IPS-NIHi11 (cell line): ENCODE data around the gene CDHR3.

Experiments used
- DNase-seq: peaks from one replicate; pipeline ENCODE4 v3.0.0; 2012; ENCODE audit warnings: mixed read lengths, low spot score

Gene CDHR3

DNA sequence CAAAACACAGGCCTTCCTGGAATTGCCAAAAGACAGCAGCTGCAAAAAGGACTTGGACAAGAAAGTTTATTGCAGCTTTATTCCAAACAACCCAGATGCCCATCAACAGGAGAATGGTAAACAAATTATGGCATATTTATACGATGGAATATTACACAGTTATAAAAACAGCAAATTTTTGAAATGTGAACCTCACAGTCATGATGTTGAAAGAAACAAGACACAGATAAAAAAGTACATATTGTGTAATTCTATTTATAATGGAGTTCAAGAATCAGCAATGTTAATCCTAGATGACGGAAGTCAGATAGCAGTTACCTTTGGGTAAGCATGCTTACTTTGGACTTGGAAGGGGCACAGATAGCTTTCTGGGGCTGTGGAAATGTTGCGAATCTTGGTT, 104.6 kb downstream of the CDHR3 start:
- DNase-seq = no peak

DNA sequence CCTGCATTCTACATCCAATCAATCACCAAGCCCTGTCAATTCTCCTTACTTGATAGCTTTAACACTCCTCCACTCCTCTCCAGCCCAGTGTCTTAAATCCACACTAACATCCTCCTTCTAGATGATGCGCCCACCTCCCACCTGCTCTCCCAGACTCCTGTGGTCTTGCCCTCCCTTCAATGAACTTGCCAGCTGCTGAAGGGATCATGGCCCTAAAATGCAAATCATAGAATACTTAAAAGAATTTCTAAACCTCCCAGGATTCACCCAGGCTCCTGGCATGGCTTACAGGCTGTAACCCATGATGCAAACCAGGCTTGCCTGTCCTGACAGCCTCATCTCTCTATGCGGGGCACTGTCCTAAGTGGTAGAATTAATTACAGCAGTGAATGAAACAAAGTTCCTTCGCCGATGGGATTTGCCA, 105.5 kb downstream of the CDHR3 start:
- no peak for DNase-seq

DNA sequence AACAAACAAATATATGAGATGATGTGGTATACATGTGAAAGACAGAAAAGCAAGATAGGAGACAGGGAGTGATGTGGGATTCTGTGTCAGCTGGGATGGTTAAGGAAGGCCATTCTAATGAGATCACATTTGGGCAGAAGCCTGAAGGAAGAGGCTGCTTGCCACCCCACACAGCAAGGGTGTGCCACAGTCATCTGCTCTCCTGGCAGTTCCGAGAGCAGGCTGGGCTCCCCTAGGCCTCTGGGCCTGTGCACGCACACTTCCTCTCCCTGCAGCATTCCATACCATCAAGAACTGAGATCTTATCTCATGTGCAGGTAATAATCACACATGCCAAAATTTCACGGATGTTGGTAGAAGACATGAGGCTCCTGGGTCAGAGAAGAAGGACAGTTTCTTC, 105.9 kb downstream of the CDHR3 start:
- no peak for DNase-seq

DNA sequence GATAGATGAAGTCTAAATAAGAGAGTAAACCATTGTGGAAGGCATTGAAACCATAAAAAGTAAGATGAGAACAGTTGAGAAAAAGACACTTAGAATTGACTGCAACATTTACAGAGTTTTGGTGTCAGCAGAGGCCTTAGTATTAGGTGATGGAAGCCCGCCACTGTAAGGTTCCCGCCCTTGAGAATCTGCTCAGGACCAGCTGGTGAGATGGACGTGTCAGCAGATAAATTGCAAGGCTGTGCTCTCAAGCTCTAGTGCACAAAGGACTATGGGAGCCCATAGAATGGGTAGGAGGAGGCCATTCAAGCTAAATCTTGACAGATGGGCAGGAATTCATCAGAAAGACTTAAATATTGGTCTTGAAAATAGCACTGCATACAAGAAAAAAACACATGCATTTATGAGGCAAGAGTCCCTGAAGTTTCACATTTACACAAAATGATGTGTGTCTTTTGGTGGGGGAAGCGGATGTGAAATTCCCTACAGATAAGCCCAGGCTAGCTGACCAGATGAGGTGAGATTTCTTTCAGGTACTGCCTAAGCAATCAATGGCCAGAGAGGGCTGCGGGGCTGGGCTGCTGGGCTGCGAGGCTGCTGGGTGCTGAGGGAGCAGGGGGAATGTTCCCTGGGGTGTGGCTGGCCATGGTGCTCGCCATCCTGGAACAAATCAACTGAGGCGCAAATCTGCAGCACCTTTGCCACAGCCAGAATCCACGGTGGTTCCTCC, 106.6 kb downstream of the CDHR3 start:
- no peak for DNase-seq

DNA sequence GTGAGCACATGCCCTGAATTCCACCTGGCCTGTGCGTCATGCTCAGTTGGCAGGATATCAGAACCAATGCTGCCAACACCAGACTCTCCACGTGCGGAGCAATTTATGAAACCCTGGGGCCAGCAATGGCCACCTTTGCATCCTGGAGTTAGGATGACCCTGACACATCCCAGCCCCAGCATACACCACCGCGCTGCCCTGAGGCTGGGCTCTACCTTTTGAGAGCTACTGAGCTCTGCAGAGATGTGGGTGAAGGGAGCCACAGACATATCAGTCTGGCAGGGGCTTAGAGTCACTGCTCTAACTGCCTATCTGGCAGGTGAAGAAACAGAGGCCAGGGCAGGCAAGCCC, 107.1 kb downstream of the CDHR3 start:
- DNase-seq = no peak

DNA sequence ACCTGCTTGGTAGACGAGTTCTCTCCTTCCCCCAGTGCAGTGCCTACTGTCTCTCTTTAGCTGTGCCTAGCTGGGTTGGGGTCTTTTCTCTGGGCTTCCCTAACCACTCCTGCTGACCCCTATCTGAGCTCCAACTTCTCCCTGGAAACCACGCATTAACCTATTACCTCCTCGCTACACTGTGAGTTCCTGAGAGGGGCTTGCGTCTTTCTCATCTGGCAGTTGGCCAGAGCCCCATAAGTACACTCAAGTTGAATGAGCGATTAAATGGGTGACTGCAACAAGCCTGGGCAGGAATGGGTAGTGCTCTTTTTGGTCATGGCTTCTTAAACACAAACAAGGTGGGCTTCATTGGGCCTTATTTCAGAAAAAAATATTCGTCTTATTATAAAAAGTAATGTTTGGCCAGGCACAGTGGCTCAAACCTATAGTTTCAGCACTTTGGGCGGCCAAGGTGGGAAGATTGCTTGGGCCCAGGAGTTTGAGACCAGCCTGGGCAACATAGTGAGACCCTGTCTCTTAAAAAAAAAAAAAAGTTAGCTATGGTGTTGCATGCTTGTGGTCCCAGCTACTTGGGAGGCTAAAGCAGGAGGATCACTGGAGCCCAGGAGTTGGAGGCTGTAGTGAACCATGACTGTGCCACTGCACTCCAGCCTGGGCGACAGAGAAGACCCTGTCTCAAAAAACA, 107.6 kb downstream of the CDHR3 start:
- no peak for DNase-seq

DNA sequence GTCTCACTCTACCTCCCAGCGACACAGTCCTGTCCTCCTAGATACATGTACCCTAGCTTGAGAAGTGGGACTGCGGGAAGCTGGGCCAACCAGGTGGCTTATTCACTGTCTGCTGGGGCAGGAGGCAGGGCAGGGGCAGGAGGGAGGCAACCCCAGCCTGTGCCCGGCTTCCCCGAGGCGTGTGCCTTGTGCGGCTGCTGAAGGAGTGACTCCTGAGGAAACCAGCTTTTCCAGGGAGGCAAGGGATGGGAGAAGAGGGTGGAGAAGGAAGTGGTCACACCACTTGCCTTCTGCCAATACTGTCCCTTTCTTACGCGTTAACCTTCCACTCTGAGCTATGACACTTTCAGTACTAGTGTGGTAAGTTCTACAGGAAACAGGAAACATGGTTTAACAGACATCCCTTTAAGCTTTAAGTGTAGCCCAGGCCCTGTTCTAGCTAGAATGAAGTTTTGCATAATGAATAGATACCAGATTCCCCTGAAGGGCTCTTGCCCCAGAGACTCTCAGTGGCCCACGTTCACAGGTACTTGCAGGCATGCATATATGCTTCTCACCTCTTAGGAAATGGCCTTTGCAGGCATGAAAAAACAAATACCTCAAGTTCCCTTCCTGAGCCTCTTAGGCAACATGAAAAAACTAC, 108.4 kb downstream of the CDHR3 start:
- DNase-seq = no peak

DNA sequence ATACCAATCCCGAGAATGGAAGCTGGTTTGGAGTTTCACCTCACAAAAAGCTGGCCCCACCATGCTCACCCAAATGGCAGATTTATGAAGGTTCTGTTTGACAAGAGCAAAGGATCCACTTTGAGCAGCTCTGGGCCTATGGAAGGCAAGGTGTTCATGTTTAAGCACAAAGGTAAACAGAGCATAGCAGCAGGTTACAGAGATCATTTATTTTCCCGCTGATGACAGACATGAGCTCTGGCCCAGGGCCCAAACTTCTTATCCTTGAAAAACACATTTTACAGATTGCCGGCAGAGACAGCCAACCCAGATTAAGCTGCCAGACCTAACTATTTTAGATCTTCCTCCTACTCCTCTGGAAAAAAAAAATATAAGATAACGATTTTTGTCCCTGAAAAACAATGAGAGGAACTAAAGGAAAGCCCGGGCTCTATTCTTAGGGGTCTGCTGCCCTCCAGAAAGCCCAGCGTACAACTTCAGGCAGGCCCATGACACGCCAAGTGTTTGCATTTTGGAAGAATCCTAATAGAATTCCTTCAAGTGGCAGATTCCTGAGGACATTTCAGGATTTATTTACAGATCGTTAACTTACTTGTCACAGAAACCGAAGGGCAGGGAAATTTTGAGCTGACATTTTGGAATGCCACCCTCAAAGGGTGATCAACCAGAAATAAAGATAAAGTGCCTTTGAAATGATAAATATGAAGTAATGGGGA, 109.1 kb downstream of the CDHR3 start:
- no peak for DNase-seq

DNA sequence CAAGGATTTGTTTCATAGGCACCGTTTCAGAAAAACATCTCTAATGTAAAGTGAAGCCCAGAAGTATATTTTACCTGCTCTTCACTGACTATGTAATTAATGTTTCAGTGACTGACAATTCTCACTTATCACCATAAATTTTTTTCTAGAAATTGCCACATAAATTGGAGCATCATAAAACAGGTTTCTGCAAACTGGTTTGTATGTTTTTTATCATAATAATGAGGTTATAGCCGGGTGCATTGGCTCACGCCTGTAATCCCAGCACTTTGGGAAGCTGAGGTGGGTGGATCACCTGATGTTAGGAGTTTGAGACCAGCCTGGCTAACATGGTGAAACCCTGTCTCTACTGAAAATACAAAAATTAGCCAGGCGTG, 109.6 kb downstream of the CDHR3 start:
- no peak for DNase-seq

DNA sequence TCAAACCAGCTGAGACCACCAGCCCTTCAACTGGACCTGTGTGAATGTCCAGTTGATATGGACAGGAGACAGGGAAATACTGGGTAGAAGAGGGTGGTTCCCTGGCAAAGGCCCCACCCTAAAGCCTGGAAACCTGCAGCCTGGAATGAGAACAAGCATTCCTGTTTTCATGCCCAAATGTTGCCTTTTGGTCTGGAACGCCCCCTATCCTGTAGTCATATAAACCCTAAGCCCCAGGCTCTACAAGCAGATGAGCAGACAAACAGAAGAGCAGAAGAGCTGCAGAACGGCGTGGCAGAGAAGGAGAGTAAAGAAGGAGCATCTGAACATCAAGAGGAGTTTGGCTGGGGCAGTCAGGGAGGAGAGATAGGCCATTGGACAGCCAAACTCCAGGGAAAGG, 110.6 kb downstream of the CDHR3 start:
- DNase-seq = no peak

DNA sequence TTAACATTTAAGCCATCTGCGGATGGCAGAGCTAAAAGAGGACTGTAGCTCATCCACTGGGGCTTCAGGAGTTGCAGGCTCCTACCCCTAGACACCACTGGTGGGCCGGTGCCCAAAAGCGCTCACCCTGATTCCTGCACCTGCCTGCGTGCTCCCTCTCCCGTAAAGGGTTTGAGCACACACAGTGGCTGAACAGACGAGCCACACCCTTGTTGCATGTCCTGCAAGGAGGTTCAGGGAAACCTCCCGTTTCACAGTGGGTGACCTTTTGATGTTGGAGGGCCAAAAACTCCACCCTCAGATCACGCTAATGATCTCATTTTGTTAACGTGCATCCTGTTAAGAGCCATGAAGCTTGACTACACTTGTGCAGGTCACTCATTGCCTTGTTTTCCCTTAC, 111.2 kb downstream of the CDHR3 start:
- no peak for DNase-seq

DNA sequence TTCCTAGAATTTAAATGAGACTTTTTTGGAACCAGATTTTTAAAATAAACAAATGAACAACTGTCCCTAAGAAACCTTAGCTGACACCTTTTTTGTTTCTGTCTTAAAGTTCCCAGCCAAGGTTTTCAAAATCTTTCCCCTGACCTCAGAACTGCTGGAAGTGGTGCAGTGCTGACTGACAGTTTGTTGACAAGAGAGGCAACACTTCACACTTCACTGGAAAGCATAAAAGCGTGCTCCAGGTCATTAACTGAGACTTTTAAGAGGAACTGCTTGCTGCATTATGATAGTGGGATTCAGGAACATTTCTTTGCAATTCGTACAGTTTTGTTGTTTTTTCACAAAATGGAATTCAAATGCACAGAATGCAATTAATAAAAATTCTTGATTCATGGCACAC, 112.9 kb downstream of the CDHR3 start:
- no peak for DNase-seq

DNA sequence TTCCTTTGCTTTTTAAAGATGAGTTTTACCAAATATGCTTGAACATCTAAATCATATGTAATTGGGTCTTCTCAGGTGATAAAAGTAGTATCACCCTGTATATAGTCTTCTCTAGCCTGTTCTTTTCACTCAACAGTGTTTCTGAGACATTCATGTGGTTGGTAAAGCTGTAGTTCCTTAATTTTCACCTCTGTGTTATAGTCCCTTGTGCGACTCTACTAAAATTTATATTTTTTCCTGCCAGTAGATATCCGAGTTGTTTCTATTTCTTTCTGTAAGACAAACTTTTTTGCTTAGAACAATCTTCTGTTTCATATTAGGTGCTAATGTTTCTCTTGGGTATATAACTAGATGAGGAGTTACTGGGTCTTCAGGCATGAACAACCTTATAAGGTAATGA, 113.5 kb downstream of the CDHR3 start:
- no peak for DNase-seq

DNA sequence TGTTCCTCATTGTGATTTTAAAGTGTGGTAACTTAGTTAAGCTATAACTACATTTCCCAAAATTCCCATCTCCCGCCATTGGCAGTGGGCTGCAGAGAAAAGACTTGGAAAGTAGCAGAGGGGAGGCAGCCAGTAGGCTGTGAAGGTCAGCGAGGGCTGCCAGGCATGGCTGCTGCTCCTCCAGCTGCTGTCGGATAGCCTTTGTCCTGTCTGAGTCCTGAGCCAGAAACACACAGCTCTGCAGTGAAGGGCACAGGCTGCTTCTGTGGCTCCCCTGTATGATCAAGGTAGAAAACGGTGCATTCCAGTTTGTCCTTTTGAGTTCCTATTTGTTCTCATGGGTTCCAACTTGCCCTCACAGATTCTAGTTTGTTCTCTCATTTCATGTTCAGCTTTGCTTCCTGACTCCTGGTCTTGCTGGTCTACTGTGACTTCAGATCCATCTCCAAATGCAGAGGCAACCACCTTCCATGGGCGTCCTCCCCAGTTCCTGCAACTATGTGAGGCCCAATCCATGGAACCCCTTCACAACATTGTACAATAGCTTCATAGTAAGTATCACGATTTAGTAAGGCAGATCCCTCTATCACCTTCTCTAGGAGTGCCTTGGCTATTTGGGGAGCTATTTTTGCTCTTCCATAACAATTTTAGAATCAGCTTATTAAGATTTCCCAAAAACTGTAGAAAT, 117.4 kb downstream of the CDHR3 start:
- DNase-seq = no peak

DNA sequence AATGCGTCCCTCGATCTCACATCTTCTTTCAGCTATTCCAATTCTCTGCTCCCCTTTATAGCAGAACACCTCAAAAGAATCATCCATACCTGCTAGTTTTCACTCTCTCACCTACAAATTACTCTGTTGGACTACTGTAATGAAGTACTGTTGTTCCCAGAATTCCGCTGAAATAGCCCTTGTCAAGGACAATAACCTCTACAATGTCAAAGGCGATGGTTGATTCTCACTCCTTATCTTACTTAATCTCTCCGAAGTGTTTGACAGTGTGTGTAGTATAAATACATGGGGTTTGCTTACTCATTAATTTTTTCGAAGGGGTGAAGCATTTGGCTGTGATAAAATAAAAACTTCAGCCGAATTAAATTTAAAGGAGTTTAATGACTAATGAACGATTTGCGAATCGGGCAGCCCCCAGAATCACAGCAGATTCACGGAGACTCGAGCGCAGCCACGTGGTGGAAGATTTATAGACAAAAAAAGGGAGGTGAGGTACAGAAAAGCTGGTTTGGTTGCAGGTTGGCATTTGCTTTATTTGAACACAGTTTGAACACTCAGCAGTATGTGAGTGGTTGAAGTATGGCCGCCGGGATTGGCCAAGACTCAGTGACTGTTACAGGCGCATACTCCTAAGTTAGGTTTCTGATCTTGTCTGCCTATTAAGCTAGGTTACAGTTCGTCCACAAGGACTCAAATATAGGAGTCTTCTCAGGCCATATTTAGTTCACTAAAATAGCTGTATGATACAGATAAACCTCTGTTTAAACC, 119.2 kb downstream of the CDHR3 start:
- DNase-seq = no peak
